Measurements from ENCODE around the gene USP37.

DNA sequence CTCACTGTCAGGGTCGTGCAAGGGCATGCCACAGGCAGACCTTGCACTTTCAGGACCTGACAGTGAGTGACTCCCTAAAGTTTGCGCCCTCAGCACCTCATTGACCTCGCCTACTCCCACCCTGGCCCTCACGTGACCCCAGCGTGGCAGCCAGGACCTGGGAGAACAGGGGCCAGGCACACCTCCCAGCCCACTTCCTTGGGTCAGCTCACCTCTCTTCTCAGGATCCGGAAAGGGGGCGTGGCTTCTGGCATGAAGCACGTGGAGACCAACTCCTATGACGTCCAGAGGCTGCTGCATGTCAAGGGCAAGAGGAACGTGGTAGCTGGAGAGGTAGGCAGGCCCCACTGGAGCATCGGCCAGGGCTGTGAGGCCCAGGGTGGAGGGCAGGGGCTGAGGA, 140.4 kb downstream of the USP37 start:
- no peak for TF ChIP-seq POLR2AphosphoS5 (IDR thresholded peaks at IDR 0.05; ENCODE audit: insufficient read depth in 1 of 2, low read depth in 1 of 2)
- no peak for TF ChIP-seq POLR2A (IDR thresholded peaks at IDR 0.05)

Data from vagina (tissue), 2 donors.